Fibroblast of lung (primary cell): ENCODE results near the gene TRPV4. TPM values are rescaled to one million over a fixed set of nuclear protein-coding genes. Genes with fewer than 3 reads are reported as not detected.

Experiments
- DNase-seq, 2 donors: peaks; one replicate each; pipeline versions ENCODE4 v3.0.0 to v3.0.0-alpha.2; 2010; ENCODE audit warnings: low read depth in 2 of 2
- H2AFZ ChIP-seq: 2 replicates; pipeline ENCODE4 v1.5.1; 2012; ENCODE audit warnings: low read length, control low read depth, inconsistent platforms
- H3K27ac ChIP-seq: 2 replicates; pipeline ENCODE4 v1.5.1; 2011; ENCODE audit warnings: low read length, control low read depth; ENCODE audit not compliant: insufficient read depth
- H3K27me3 ChIP-seq: 2 replicates; pipeline ENCODE4 v1.5.1; 2011; ENCODE audit warnings: mild to moderate bottlenecking, low read length; ENCODE audit not compliant: control insufficient read depth, insufficient read depth
- H3K36me3 ChIP-seq: 2 replicates; pipeline ENCODE4 v1.5.1; 2011; ENCODE audit warnings: low read length; ENCODE audit not compliant: control insufficient read depth, insufficient read depth
- H3K4me1 ChIP-seq: 2 replicates; pipeline ENCODE4 v1.5.1; 2011; ENCODE audit warnings: low read length; ENCODE audit not compliant: control insufficient read depth, insufficient read depth; ENCODE audit errors: extremely low read depth
- H3K4me2 ChIP-seq: 2 replicates; pipeline ENCODE4 v1.5.1; 2011; ENCODE audit warnings: low read length, control low read depth; ENCODE audit not compliant: insufficient read depth; ENCODE audit errors: extremely low read depth
- H3K4me3 ChIP-seq, 4 experiments: fragments of 200-600 bp in 1 of 4; sonication (generic) in 1 of 4; replicated peaks in 1 of 4; 2 replicates each; pipeline ENCODE4 v1.5.1; 2011 to 2016; ENCODE audit warnings: low read length in 4 of 4, low read depth in 3 of 4, mild to moderate bottlenecking in 3 of 4, control low read depth in 2 of 4, inconsistent platforms in 1 of 4, mixed read lengths in 1 of 4; ENCODE audit not compliant: insufficient read depth in 1 of 4; ENCODE audit errors: control extremely low read depth in 1 of 4
- H3K79me2 ChIP-seq: 2 replicates; pipeline ENCODE4 v1.5.1; 2012; ENCODE audit warnings: mild to moderate bottlenecking, low read length, inconsistent platforms; ENCODE audit not compliant: control insufficient read depth, insufficient read depth
- H3K9ac ChIP-seq: 2 replicates; pipeline ENCODE4 v1.5.1; 2011; ENCODE audit warnings: mild to moderate bottlenecking, low read length, control low read depth; ENCODE audit not compliant: insufficient read depth
- H3K9me3 ChIP-seq: 2 replicates; pipeline ENCODE4 v1.5.1; 2012; ENCODE audit warnings: low read depth, low read length; ENCODE audit not compliant: control insufficient read depth, insufficient read depth
- H4K20me1 ChIP-seq: 2 replicates; pipeline ENCODE4 v1.5.1; 2011; ENCODE audit warnings: low read length; ENCODE audit not compliant: control insufficient read depth, insufficient read depth; ENCODE audit errors: extremely low read depth
- CTCF ChIP-seq, 2 donors: IDR thresholded peaks in 1 of 2; conservative IDR thresholded peaks in 1 of 2; 1 replicate in 1 of 2; 2 replicates in 1 of 2; pipeline ENCODE4 v1.5.1; 2011 to 2012; ENCODE audit warnings: low read length in 2 of 2, control low read depth in 1 of 2, inconsistent platforms in 1 of 2, low read depth in 1 of 2, mild to moderate bottlenecking in 1 of 2
- EZH2 ChIP-seq: IDR thresholded peaks from 2 replicates; pipeline ENCODE4 v1.5.1; 2012; ENCODE audit warnings: low read length, control low read depth, mild to moderate bottlenecking; ENCODE audit errors: missing control alignments
- polyA plus RNA-seq, 2 donors: library from polyadenylated mRNA; depleted of rRNA in 1 of 2; stranded (reverse) in 1 of 2; unstranded in 1 of 2; fragments of >200 nt; gene quantifications; 2 replicates each; pipeline ENCODE4 v1.2.1, GENCODE V29; 2011 to 2012; ENCODE audit warnings: missing spikeins in 1 of 2
- total RNA-seq: library from RNA; depleted of rRNA; stranded (reverse); fragments of >200 nt; gene quantifications from 2 replicates; pipeline ENCODE4 v1.2.1, GENCODE V29; 2014

The TRPV4 gene
- total and polyA plus RNA-seq, 2 donors (not counting 1 experiment from before 2014, with no cell fraction given), result 0.66 to 0.83 TPM

- TF ChIP-seq CTCF (conservative IDR thresholded peaks at IDR 0.05 in 1 of 2, IDR thresholded peaks at IDR 0.05 in 1 of 2; ENCODE audit: low read depth in 1 of 2, low read length in 2 of 2) (no peak), EZH2 (no peak)
Observed at GRCh38 chr12:109796057-109796456, 37.1 kb downstream of the TRPV4 start.

GRCh38 chr12:109795023-109795422 lies 38.2 kb downstream of the TRPV4 start:
- H3K9me3 ChIP-seq, result no peaks in the 10 kb centered on the region
- TF ChIP-seq EZH2 (no peak), CTCF (conservative IDR thresholded peaks at IDR 0.05 in 1 of 2, IDR thresholded peaks at IDR 0.05 in 1 of 2; ENCODE audit: low read depth in 1 of 2, low read length in 2 of 2) (no peak)
- no peaks in the 10 kb centered on the region for H3K36me3 ChIP-seq
- H3K4me1 ChIP-seq, result no peaks in the 10 kb centered on the region
- no peaks in the 10 kb centered on the region for H4K20me1 ChIP-seq
- H2AFZ ChIP-seq, result no peak overlapping the region
- H3K79me2 ChIP-seq, result no peaks in the 10 kb centered on the region
- no peak overlapping the region for H3K4me3 ChIP-seq
- DNase-seq, result peak; percentile 44 to 47
- no peaks in the 10 kb centered on the region for H3K27me3 ChIP-seq
- H3K9ac ChIP-seq, result no peak overlapping the region
- H3K4me2 ChIP-seq, result no peak overlapping the region
- no peak overlapping the region for H3K27ac ChIP-seq

More at GRCh38 chr12:109796057-109796456, 37.1 kb downstream of the TRPV4 start:
- Histone ChIP-seq H3K4me1 (no peaks in the 10 kb centered on the region), H2AFZ (no peak overlapping the region), H3K27ac (no peak overlapping the region), H3K9ac (no peak overlapping the region), H3K79me2 (no peaks in the 10 kb centered on the region), H3K36me3 (no peaks in the 10 kb centered on the region), H4K20me1 (no peaks in the 10 kb centered on the region), H3K4me2 (no peak overlapping the region), H3K27me3 (no peaks in the 10 kb centered on the region), H3K4me3 (no peak overlapping the region), H3K9me3 (no peaks in the 10 kb centered on the region)
- no peak for DNase-seq

DNA sequence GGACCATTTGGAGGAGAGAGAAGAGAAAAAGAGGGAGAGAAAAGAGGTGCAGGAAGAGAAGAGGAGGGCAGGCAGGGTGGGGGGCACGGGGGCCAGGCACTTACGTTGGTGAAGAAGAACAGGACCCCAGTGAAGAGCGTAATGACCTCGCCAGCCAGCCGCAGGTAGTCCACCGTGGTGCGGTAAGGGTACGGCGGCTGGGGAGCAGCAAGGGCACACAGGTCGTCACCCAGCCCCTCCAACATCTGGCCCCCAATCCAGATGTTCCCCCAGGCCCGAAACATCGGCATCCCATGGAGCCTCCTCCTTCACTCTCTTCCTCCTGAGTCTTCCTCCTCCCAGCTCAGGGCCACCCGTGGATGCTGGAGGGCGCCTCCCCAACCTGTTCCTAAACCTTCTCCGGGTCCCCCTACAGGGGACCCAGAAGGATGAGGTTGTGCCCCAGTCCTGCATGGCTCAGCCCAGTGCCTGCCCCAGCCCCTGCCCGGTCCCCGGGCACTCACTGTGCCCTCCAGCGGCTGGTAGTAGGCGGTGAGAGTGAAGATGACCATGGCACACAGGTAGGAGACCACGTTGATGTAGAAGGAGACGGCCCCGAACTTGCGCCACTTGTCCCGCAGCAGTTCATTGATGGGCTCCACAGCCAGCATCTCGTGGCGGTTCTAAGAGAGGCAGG lies 39.2 kb downstream of the TRPV4 start:
- H3K9me3 ChIP-seq, result no peaks in the 10 kb centered on the region

More for the DNA sequence above, 39.2 kb downstream of the TRPV4 start:
- DNase-seq, result no peak
- no peak for TF ChIP-seq CTCF (conservative IDR thresholded peaks at IDR 0.05 in 1 of 2, IDR thresholded peaks at IDR 0.05 in 1 of 2; ENCODE audit: low read depth in 1 of 2, low read length in 2 of 2)
- TF ChIP-seq EZH2, result no peak
- no peaks in the 10 kb centered on the region for H3K4me1 ChIP-seq
- no peak overlapping the region for H3K9ac ChIP-seq
- H3K27me3 ChIP-seq, result no peaks in the 10 kb centered on the region
- H3K4me3 ChIP-seq, result no peak overlapping the region
- no peaks in the 10 kb centered on the region for H3K36me3 ChIP-seq
- no peak overlapping the region for H3K27ac ChIP-seq
- no peaks in the 10 kb centered on the region for H4K20me1 ChIP-seq
- H2AFZ ChIP-seq, result no peak overlapping the region
- no peak overlapping the region for H3K4me2 ChIP-seq
- no peaks in the 10 kb centered on the region for H3K79me2 ChIP-seq
